Measurements from ENCODE around the gene SYCP1.
"Not testable (repeated sequence)": the region's sequence is repeated elsewhere in the genome, so short reads cannot be mapped to it uniquely, and the experiment has no call there.

SYCP1 gene

GRCh38 chr1:114854693-114855320 is at the start of gene SYCP1:
Gene SYCP1 (plus strand): TSS chr1:114854863. CDS start chr1:114855465, 602 bp downstream.
- Histone ChIP-seq H3K36me3 (ENCODE audit: control insufficient read depth in 1 of 2, insufficient read depth in 2 of 2, low read length in 2 of 2) (no peaks in the 10 kb centered on the region), H3K4me1 (ENCODE audit: control insufficient read depth in 1 of 2, insufficient read depth in 2 of 2, low read length in 2 of 2) (no peaks in the 10 kb centered on the region), H3K9ac (ENCODE audit: low read depth in 1 of 2, low read length in 2 of 2) (no peak within 1 kb of the TSS), H3K27me3 (ENCODE audit: control insufficient read depth in 1 of 2, insufficient read depth in 2 of 2, low read length in 2 of 2) (peaks cover 10 to 16% of the 10 kb centered on the region in 2 donors), H3K27ac (ENCODE audit: low read depth, low read length) (no peak within 1 kb of the TSS), H3K9me3 (ENCODE audit: control insufficient read depth in 1 of 2, low read length in 2 of 2) (no peaks in the 10 kb centered on the region), H3K4me3 (ENCODE audit: low read depth in 1 of 2, low read length in 2 of 2) (peak within 1 kb of the TSS in 1 of 2 donors; percentile 22)

GRCh38 chr1:114819869-114820268 is 34.8 kb upstream of the SYCP1 start:
- no peak overlapping the region for H3K4me3 ChIP-seq (ENCODE audit: low read depth in 1 of 2, low read length in 2 of 2)
- H3K27ac ChIP-seq (ENCODE audit: low read depth, low read length): no peak overlapping the region
- H3K9ac ChIP-seq (ENCODE audit: low read depth in 1 of 2, low read length in 2 of 2): no peak overlapping the region
- peaks cover 0 to 4% of the 10 kb centered on the region in 2 donors for H3K27me3 ChIP-seq (ENCODE audit: control insufficient read depth in 1 of 2, insufficient read depth in 2 of 2, low read length in 2 of 2)
- H3K4me1 ChIP-seq (ENCODE audit: control insufficient read depth in 1 of 2, insufficient read depth in 2 of 2, low read length in 2 of 2): no peaks in the 10 kb centered on the region
- no peaks in the 10 kb centered on the region for H3K36me3 ChIP-seq (ENCODE audit: control insufficient read depth in 1 of 2, insufficient read depth in 2 of 2, low read length in 2 of 2)
- peaks cover 0 to 4% of the 10 kb centered on the region in 2 donors for H3K9me3 ChIP-seq (ENCODE audit: control insufficient read depth in 1 of 2, low read length in 2 of 2)

GRCh38 chr1:114820392-114820791 is 34.3 kb upstream of the SYCP1 start:
- H3K9me3 ChIP-seq (ENCODE audit: control insufficient read depth in 1 of 2, low read length in 2 of 2): peaks cover 0 to 4% of the 10 kb centered on the region in 2 donors
- H3K9ac ChIP-seq (ENCODE audit: low read depth in 1 of 2, low read length in 2 of 2): no peak overlapping the region
- H3K27me3 ChIP-seq (ENCODE audit: control insufficient read depth in 1 of 2, insufficient read depth in 2 of 2, low read length in 2 of 2): peaks cover 0 to 4% of the 10 kb centered on the region in 2 donors
- H3K27ac ChIP-seq (ENCODE audit: low read depth, low read length): no peak overlapping the region
- H3K4me3 ChIP-seq (ENCODE audit: low read depth in 1 of 2, low read length in 2 of 2): no peak overlapping the region
- H3K4me1 ChIP-seq (ENCODE audit: control insufficient read depth in 1 of 2, insufficient read depth in 2 of 2, low read length in 2 of 2): no peaks in the 10 kb centered on the region
- H3K36me3 ChIP-seq (ENCODE audit: control insufficient read depth in 1 of 2, insufficient read depth in 2 of 2, low read length in 2 of 2): no peaks in the 10 kb centered on the region

GRCh38 chr1:114821978-114822377 is 32.7 kb upstream of the SYCP1 start:
- Histone ChIP-seq H3K27me3 (ENCODE audit: control insufficient read depth in 1 of 2, insufficient read depth in 2 of 2, low read length in 2 of 2) (peaks cover 0 to 4% of the 10 kb centered on the region in 2 donors), H3K36me3 (ENCODE audit: control insufficient read depth in 1 of 2, insufficient read depth in 2 of 2, low read length in 2 of 2) (no peaks in the 10 kb centered on the region), H3K4me1 (ENCODE audit: control insufficient read depth in 1 of 2, insufficient read depth in 2 of 2, low read length in 2 of 2) (no peaks in the 10 kb centered on the region), H3K27ac (ENCODE audit: low read depth, low read length) (no peak overlapping the region), H3K4me3 (ENCODE audit: low read depth in 1 of 2, low read length in 2 of 2) (no peak overlapping the region), H3K9me3 (ENCODE audit: control insufficient read depth in 1 of 2, low read length in 2 of 2) (peaks cover 0 to 4% of the 10 kb centered on the region in 2 donors), H3K9ac (ENCODE audit: low read depth in 1 of 2, low read length in 2 of 2) (no peak overlapping the region)

- Histone ChIP-seq H3K4me3 (ENCODE audit: low read depth in 1 of 2, low read length in 2 of 2) (no peak overlapping the region), H3K36me3 (ENCODE audit: control insufficient read depth in 1 of 2, insufficient read depth in 2 of 2, low read length in 2 of 2) (no peaks in the 10 kb centered on the region), H3K27ac (ENCODE audit: low read depth, low read length) (no peak overlapping the region), H3K9ac (ENCODE audit: low read depth in 1 of 2, low read length in 2 of 2) (no peak overlapping the region), H3K9me3 (ENCODE audit: control insufficient read depth in 1 of 2, low read length in 2 of 2) (peaks cover 0 to 4% of the 10 kb centered on the region in 2 donors), H3K27me3 (ENCODE audit: control insufficient read depth in 1 of 2, insufficient read depth in 2 of 2, low read length in 2 of 2) (no peaks in the 10 kb centered on the region), H3K4me1 (ENCODE audit: control insufficient read depth in 1 of 2, insufficient read depth in 2 of 2, low read length in 2 of 2) (no peaks in the 10 kb centered on the region)
Observed at GRCh38 chr1:114828251-114828650, 26.4 kb upstream of the SYCP1 start.

GRCh38 chr1:114830075-114830474 is 24.6 kb upstream of the SYCP1 start:
- not testable (repeated sequence) for H3K27me3 ChIP-seq (ENCODE audit: control insufficient read depth in 1 of 2, insufficient read depth in 2 of 2, low read length in 2 of 2); H3K4me3 ChIP-seq (ENCODE audit: low read depth in 1 of 2, low read length in 2 of 2); H3K36me3 ChIP-seq (ENCODE audit: control insufficient read depth in 1 of 2, insufficient read depth in 2 of 2, low read length in 2 of 2); H3K9me3 ChIP-seq (ENCODE audit: control insufficient read depth in 1 of 2, low read length in 2 of 2); H3K27ac ChIP-seq (ENCODE audit: low read depth, low read length); H3K4me1 ChIP-seq (ENCODE audit: control insufficient read depth in 1 of 2, insufficient read depth in 2 of 2, low read length in 2 of 2); H3K9ac ChIP-seq (ENCODE audit: low read depth in 1 of 2, low read length in 2 of 2)

GRCh38 chr1:114831276-114831994 is 23.2 kb upstream of the SYCP1 start:
- no peak overlapping the region for H3K4me3 ChIP-seq (ENCODE audit: low read depth in 1 of 2, low read length in 2 of 2)
- H3K27me3 ChIP-seq (ENCODE audit: control insufficient read depth in 1 of 2, insufficient read depth in 2 of 2, low read length in 2 of 2): no peaks in the 10 kb centered on the region
- no peaks in the 10 kb centered on the region for H3K36me3 ChIP-seq (ENCODE audit: control insufficient read depth in 1 of 2, insufficient read depth in 2 of 2, low read length in 2 of 2)
- no peak overlapping the region for H3K9ac ChIP-seq (ENCODE audit: low read depth in 1 of 2, low read length in 2 of 2)
- no peaks in the 10 kb centered on the region for H3K9me3 ChIP-seq (ENCODE audit: control insufficient read depth in 1 of 2, low read length in 2 of 2)
- H3K4me1 ChIP-seq (ENCODE audit: control insufficient read depth in 1 of 2, insufficient read depth in 2 of 2, low read length in 2 of 2): no peaks in the 10 kb centered on the region
- H3K27ac ChIP-seq (ENCODE audit: low read depth, low read length): no peak overlapping the region

GRCh38 chr1:114832057-114832456 is 22.6 kb upstream of the SYCP1 start:
- H3K4me1 ChIP-seq (ENCODE audit: control insufficient read depth in 1 of 2, insufficient read depth in 2 of 2, low read length in 2 of 2): no peaks in the 10 kb centered on the region
- H3K9me3 ChIP-seq (ENCODE audit: control insufficient read depth in 1 of 2, low read length in 2 of 2): no peaks in the 10 kb centered on the region
- H3K27ac ChIP-seq (ENCODE audit: low read depth, low read length): no peak overlapping the region
- no peaks in the 10 kb centered on the region for H3K27me3 ChIP-seq (ENCODE audit: control insufficient read depth in 1 of 2, insufficient read depth in 2 of 2, low read length in 2 of 2)
- no peaks in the 10 kb centered on the region for H3K36me3 ChIP-seq (ENCODE audit: control insufficient read depth in 1 of 2, insufficient read depth in 2 of 2, low read length in 2 of 2)
- no peak overlapping the region for H3K9ac ChIP-seq (ENCODE audit: low read depth in 1 of 2, low read length in 2 of 2)
- no peak overlapping the region for H3K4me3 ChIP-seq (ENCODE audit: low read depth in 1 of 2, low read length in 2 of 2)

- Histone ChIP-seq H3K36me3 (ENCODE audit: control insufficient read depth in 1 of 2, insufficient read depth in 2 of 2, low read length in 2 of 2) (no peaks in the 10 kb centered on the region), H3K4me1 (ENCODE audit: control insufficient read depth in 1 of 2, insufficient read depth in 2 of 2, low read length in 2 of 2) (no peaks in the 10 kb centered on the region), H3K27ac (ENCODE audit: low read depth, low read length) (no peak overlapping the region), H3K27me3 (ENCODE audit: control insufficient read depth in 1 of 2, insufficient read depth in 2 of 2, low read length in 2 of 2) (no peaks in the 10 kb centered on the region), H3K4me3 (ENCODE audit: low read depth in 1 of 2, low read length in 2 of 2) (no peak overlapping the region), H3K9me3 (ENCODE audit: control insufficient read depth in 1 of 2, low read length in 2 of 2) (no peaks in the 10 kb centered on the region), H3K9ac (ENCODE audit: low read depth in 1 of 2, low read length in 2 of 2) (no peak overlapping the region)
Observed at GRCh38 chr1:114833421-114833820, 21.2 kb upstream of the SYCP1 start.

GRCh38 chr1:114844270-114844669 is 10.4 kb upstream of the SYCP1 start:
- Histone ChIP-seq H3K4me3 (ENCODE audit: low read depth in 1 of 2, low read length in 2 of 2) (no peak overlapping the region), H3K9ac (ENCODE audit: low read depth in 1 of 2, low read length in 2 of 2) (no peak overlapping the region), H3K36me3 (ENCODE audit: control insufficient read depth in 1 of 2, insufficient read depth in 2 of 2, low read length in 2 of 2) (no peaks in the 10 kb centered on the region), H3K4me1 (ENCODE audit: control insufficient read depth in 1 of 2, insufficient read depth in 2 of 2, low read length in 2 of 2) (no peaks in the 10 kb centered on the region), H3K9me3 (ENCODE audit: control insufficient read depth in 1 of 2, low read length in 2 of 2) (no peaks in the 10 kb centered on the region), H3K27ac (ENCODE audit: low read depth, low read length) (no peak overlapping the region), H3K27me3 (ENCODE audit: control insufficient read depth in 1 of 2, insufficient read depth in 2 of 2, low read length in 2 of 2) (no peaks in the 10 kb centered on the region)
